Choroid plexus epithelial cell (primary cell): ENCODE results near the gene WNT11.

ENCODE experiments used
- DNase-seq: peaks from one replicate; pipeline ENCODE4 v3.0.0-alpha.2; 2010; ENCODE audit warnings: low read depth
- H3K4me3 ChIP-seq: 2 replicates; pipeline ENCODE4 v1.5.1; 2011; ENCODE audit warnings: low read depth, mild to moderate bottlenecking, control low read depth, low read length, moderate library complexity
- CTCF ChIP-seq: conservative IDR thresholded peaks from 2 replicates; pipeline ENCODE4 v1.5.1; 2011; ENCODE audit warnings: low read depth, mild to moderate bottlenecking, control low read depth, inconsistent platforms, low read length, moderate library complexity

The WNT11 gene

DNA sequence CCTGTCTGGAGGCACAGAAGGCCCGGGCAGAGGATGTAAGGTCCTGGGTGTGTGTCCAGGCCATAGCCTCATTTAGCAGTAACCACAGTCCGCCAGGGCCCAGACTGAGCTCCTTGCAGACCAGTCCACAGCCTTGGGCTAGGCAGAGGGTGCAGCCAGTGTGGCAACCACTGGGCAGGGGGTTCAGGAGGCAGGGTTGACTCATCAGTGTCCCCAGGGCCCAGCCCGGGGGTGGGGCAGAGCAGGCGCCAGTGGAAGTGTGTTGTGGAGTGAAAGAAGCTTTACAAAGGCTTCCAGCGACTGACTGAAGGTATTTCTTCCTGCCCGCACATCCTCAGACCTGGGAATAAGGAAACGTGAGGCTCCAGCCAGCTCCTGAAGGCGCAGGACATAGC, 27.7 kb upstream of the WNT11 start:
- no peak for DNase-seq

DNA sequence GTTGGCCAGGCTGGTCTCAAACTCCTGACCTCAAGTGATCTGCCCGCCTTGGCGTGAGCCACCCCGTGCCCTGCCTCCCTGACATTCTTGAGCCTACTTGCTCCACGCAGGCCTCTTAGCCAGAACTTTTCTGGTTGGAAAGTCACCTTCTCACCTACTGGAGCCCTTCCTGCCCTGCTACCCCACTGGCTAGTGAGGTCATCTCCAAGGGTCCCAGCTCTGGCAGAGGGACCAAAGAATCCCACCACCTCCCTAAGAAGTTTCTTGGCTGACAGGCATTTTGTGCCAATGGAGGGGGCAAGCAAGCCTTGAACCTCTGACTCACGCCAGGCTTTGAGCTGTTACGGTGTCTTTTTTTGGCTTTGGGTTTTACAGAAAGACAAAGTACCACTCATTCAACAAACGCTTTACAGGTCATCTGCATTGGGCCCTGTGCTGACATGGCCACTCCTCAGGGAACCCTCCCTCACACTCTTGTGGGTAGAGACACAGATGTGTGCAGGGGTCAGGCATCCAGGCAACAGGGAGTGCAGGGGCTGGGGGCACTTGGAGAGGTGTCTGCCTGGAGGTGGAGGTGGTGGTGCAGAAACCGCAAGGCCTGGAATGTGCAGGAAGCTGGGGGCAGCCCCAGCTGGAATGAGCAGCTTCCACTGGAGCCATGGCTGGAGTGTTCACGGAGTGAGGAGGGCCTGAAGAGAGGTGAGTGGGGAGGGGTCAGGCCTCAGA, 27.1 kb upstream of the WNT11 start:
- no peak for TF ChIP-seq CTCF
- no peak overlapping the region for H3K4me3 ChIP-seq
- DNase-seq, result no peak

More for the DNA sequence above, 27.7 kb upstream of the WNT11 start:
- H3K4me3 ChIP-seq, result no peak overlapping the region
- TF ChIP-seq CTCF, result no peak

DNA sequence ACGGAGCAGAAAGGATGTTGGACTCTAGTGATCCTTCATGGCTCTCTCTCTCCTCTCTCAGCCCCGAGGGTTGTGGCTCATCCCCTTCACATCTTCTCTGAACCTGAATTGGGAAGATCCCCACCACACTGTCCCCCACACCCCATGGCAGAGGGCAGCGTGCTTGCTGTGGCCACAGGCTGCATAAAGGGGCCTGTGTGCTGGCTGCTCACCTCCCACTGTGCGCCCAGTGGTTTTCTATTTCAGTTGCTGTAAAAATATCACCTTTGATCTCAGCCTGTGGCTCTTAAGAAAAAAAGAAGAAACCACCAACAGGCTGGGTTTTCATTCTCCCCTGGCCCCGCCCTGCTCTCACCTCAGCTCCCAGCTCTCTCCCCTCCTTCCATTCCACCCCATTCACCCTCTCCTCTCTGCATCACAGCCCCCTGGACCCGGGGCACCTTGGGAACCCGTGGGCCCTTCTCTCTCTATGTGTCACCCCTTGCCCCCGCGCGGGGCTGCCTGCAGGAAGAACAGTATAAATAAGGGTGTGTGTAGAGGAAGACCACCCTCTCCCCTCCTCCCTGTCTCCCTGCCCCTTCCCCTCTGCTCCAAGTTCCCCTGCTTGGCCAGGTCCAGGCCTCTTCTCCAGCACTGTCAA, 25.8 kb upstream of the WNT11 start:
- no peak overlapping the region for H3K4me3 ChIP-seq
- DNase-seq, result peak; percentile 45
- TF ChIP-seq CTCF, result no peak

DNA sequence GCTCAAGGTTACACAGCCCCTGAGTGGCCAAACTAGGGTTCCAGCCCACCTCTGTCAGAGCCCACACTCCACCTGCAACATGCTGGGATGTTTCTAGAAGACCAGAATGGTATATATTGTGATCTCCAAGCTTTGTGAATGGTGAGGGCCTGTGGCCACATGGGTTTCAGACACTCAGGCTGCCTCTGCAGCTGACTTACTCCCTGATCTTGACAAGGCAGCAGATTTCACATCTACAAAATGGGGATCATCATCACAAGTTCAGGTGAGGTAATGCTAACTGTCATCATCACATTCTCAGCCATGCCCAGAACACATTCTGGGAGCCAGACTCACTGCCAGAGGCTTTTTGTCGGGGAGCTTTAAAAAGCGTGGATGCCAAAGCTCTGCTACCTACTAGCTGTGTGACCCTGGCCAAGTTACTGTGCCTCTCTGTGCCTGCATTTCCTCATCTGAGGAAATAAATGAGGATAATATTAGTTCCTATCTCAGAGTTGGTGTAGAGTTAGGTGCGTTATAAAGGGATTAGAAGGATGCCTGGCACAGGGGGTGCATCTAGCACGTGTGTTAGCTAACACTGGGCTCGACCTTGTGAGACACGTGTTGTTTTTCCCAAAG, 24.9 kb upstream of the WNT11 start:
- TF ChIP-seq CTCF, result no peak
- DNase-seq, result no peak
- no peak overlapping the region for H3K4me3 ChIP-seq

GRCh38 chr11:76230392-76230791, 24.1 kb upstream of the WNT11 start:
- DNase-seq, result no peak
- H3K4me3 ChIP-seq, result no peak overlapping the region
- TF ChIP-seq CTCF, result no peak

- no peak overlapping the region for H3K4me3 ChIP-seq
- DNase-seq, result no peak
- no peak for TF ChIP-seq CTCF
These were observed 23.5 kb upstream of the WNT11 start for GRCh38 chr11:76229690-76230240.
